Astrocyte (in vitro differentiated cells and primary cell): ENCODE results near the gene DNAJC8. TPM values are rescaled to one million over a fixed set of nuclear protein-coding genes. Genes with fewer than 3 reads are reported as not detected.

Source experiments
- DNase-seq: peaks from one replicate; pipeline ENCODE4 v3.0.0-alpha.2; 2010; ENCODE audit warnings: low read depth
- FAIRE-seq: peaks from 2 replicates; lab custom pipeline; 2011; peaks lifted over from hg19 to GRCh38; lab: Jason Lieb, UNC
- H2AFZ ChIP-seq: 2 replicates; pipeline ENCODE4 v1.6.0; 2012; ENCODE audit warnings: low read depth, low read length, inconsistent platforms
- H3K27ac ChIP-seq: 2 replicates; pipeline ENCODE4 v1.5.1; 2011; ENCODE audit warnings: low read depth, low read length, inconsistent platforms
- H3K27me3 ChIP-seq: 2 replicates; pipeline ENCODE4 v1.6.0; 2011; ENCODE audit warnings: low read length, inconsistent platforms; ENCODE audit not compliant: insufficient read depth
- H3K36me3 ChIP-seq: 2 replicates; pipeline ENCODE4 v1.5.1; 2011; ENCODE audit warnings: low read length, inconsistent platforms; ENCODE audit not compliant: insufficient read depth
- H3K4me1 ChIP-seq: 2 replicates; pipeline ENCODE4 v1.5.1; 2011; ENCODE audit warnings: low read length, inconsistent platforms; ENCODE audit not compliant: insufficient read depth
- H3K4me2 ChIP-seq: 2 replicates; pipeline ENCODE4 v1.6.0; 2012; ENCODE audit warnings: low read length, inconsistent platforms
- H3K4me3 ChIP-seq: 2 replicates; pipeline ENCODE4 v1.5.1; 2011; ENCODE audit warnings: low read depth, mild to moderate bottlenecking, low read length, inconsistent platforms; ENCODE audit not compliant: insufficient read depth
- H3K79me2 ChIP-seq: 2 replicates; pipeline ENCODE4 v1.6.0; 2012; ENCODE audit warnings: mild to moderate bottlenecking, low read length, inconsistent platforms; ENCODE audit not compliant: insufficient read depth
- H3K9ac ChIP-seq: 2 replicates; pipeline ENCODE4 v1.6.0; 2012; ENCODE audit warnings: mild to moderate bottlenecking, low read length, inconsistent platforms
- H3K9me3 ChIP-seq: 2 replicates; pipeline ENCODE4 v1.5.1; 2012; ENCODE audit warnings: low read depth, mild to moderate bottlenecking, low read length, inconsistent platforms; ENCODE audit not compliant: insufficient read depth
- H4K20me1 ChIP-seq: 2 replicates; pipeline ENCODE4 v1.6.0; 2012; ENCODE audit warnings: low read length, inconsistent platforms; ENCODE audit not compliant: insufficient read depth
- H3K27ac Mint-ChIP-seq: one replicate; pipeline ENCODE4 v1.8.0; 2021; ENCODE audit warnings: mild to moderate bottlenecking, mixed read lengths; ENCODE audit not compliant: unreplicated experiment
- H3K27me3 Mint-ChIP-seq: one replicate; pipeline ENCODE4 v1.8.0; 2021; ENCODE audit warnings: low read depth, mixed read lengths; ENCODE audit not compliant: unreplicated experiment
- H3K36me3 Mint-ChIP-seq: one replicate; pipeline ENCODE4 v1.8.0; 2021; ENCODE audit warnings: low read depth, mixed read lengths; ENCODE audit not compliant: unreplicated experiment
- H3K4me1 Mint-ChIP-seq: one replicate; pipeline ENCODE4 v1.8.0; 2021; ENCODE audit warnings: low read depth, mixed read lengths; ENCODE audit not compliant: unreplicated experiment
- H3K4me3 Mint-ChIP-seq: one replicate; pipeline ENCODE4 v1.8.0; 2021; ENCODE audit warnings: mild to moderate bottlenecking, moderate library complexity, mixed read lengths; ENCODE audit not compliant: unreplicated experiment
- H3K9me3 Mint-ChIP-seq: one replicate; pipeline ENCODE4 v1.8.0; 2021; ENCODE audit warnings: mild to moderate bottlenecking, mixed read lengths; ENCODE audit not compliant: unreplicated experiment
- CTCF ChIP-seq: IDR thresholded peaks from 2 replicates; pipeline ENCODE4 v1.5.1; 2011; ENCODE audit warnings: low read depth, mild to moderate bottlenecking, inconsistent platforms, low read length, moderate library complexity; ENCODE audit not compliant: insufficient read depth
- EZH2 ChIP-seq: IDR thresholded peaks from 2 replicates; pipeline ENCODE4 v1.6.1; 2012; ENCODE audit warnings: mild to moderate bottlenecking, low read length, inconsistent platforms; ENCODE audit not compliant: insufficient read depth
- total RNA-seq: library from RNA; stranded (reverse); gene quantifications from 2 replicates; pipeline ENCODE4 v1.2.1, GENCODE V29; 2021

The DNAJC8 gene
- total RNA-seq, 1 donor from 2014 or later = 91.3 TPM

DNA sequence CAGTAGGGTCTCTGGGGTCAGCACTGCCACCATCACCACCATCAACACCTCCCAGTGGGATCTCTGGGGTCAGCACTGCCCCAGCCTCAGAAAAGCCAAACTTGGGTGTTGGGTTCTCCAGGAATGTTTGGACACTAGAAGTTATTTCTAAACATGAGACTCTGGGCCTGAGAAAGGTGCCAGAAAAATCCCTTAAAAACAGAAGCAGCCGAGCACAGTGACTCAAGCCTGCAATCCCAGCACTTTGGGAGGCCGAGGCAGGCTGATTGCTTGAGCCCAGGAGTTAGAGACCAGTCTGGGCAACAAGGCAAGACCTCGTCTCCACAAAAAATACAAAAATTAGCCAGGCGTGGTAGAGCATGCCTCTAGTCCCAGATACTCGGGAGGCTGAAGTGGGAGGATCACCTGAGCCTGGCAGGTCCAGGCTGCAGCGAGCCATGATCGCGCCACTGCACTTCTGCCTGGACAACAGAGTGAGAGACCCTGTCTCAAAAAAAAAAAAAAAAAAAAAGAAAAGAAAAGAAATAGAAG is 56.8 kb downstream of the DNAJC8 start:
- Mint-ChIP-seq H3K36me3 (no peaks in the 10 kb centered on the region), H3K9me3 (no peaks in the 10 kb centered on the region), H3K27me3 (peaks cover 11% of the 10 kb centered on the region), H3K4me1 (peaks cover 14% of the 10 kb centered on the region), H3K4me3 (no peak overlapping the region), H3K27ac (no peak overlapping the region)
- Histone ChIP-seq H2AFZ (no peak overlapping the region), H3K9me3 (no peaks in the 10 kb centered on the region), H3K27me3 (peaks cover 4% of the 10 kb centered on the region), H3K9ac (no peak overlapping the region), H4K20me1 (no peaks in the 10 kb centered on the region), H3K4me1 (no peaks in the 10 kb centered on the region), H3K4me3 (no peak overlapping the region), H3K79me2 (no peaks in the 10 kb centered on the region), H3K27ac (no peak overlapping the region), H3K36me3 (no peaks in the 10 kb centered on the region), H3K4me2 (no peak overlapping the region)
- DNase-seq (no peak), FAIRE-seq (no peak)
- TF ChIP-seq EZH2 (no peak), CTCF (no peak)

DNA sequence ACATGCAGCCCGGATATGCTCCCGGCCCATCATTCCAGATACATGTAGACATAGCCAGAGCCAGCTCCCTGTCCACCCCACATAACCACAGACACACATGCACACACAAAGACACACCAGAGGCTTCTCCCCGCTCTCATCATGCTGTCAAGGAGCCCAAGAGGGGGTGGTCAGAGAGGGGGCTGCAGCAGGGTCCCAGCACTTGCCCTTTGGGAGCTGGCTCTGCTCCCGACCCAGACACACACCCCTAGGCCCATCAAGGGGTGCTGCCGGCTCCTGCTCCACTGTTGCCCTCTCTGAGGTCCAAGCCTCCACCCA is 58.9 kb downstream of the DNAJC8 start:
- Histone ChIP-seq H3K4me3 (no peak overlapping the region), H3K9me3 (no peaks in the 10 kb centered on the region), H3K4me1 (no peaks in the 10 kb centered on the region), H3K27me3 (peaks cover 4% of the 10 kb centered on the region), H3K9ac (no peak overlapping the region), H4K20me1 (no peaks in the 10 kb centered on the region), H3K79me2 (no peaks in the 10 kb centered on the region), H3K27ac (no peak overlapping the region), H3K4me2 (no peak overlapping the region), H2AFZ (peak overlapping the region; percentile 34), H3K36me3 (no peaks in the 10 kb centered on the region)
- Mint-ChIP-seq H3K4me1 (peaks cover 14% of the 10 kb centered on the region), H3K27ac (peak overlapping the region; percentile 15), H3K9me3 (no peaks in the 10 kb centered on the region), H3K36me3 (peaks cover 2% of the 10 kb centered on the region), H3K27me3 (peaks cover 7% of the 10 kb centered on the region), H3K4me3 (peak overlapping the region; percentile 58)
- FAIRE-seq = no peak
- TF ChIP-seq CTCF = no peak
- TF ChIP-seq EZH2 = no peak
- DNase-seq = peak; percentile 45

GRCh38 chr1:28173151-28173979 is 59.5 kb downstream of the DNAJC8 start:
- H3K4me2 ChIP-seq = no peak overlapping the region
- H3K27me3 Mint-ChIP-seq = peaks cover 7% of the 10 kb centered on the region
- peaks cover 14% of the 10 kb centered on the region for H3K4me1 Mint-ChIP-seq
- H4K20me1 ChIP-seq = no peaks in the 10 kb centered on the region
- H3K27ac Mint-ChIP-seq = peak overlapping the region; percentile 64
- no peak overlapping the region for H3K27ac ChIP-seq
- no peaks in the 10 kb centered on the region for H3K4me1 ChIP-seq
- no peak overlapping the region for H3K4me3 ChIP-seq
- no peaks in the 10 kb centered on the region for H3K9me3 Mint-ChIP-seq
- TF ChIP-seq EZH2 = no peak
- TF ChIP-seq CTCF = no peak
- peaks cover 2% of the 10 kb centered on the region for H3K36me3 Mint-ChIP-seq
- H3K36me3 ChIP-seq = no peaks in the 10 kb centered on the region
- no peaks in the 10 kb centered on the region for H3K9me3 ChIP-seq
- FAIRE-seq (no peak), DNase-seq (no peak)
- peak overlapping the region; percentile 58 for H3K4me3 Mint-ChIP-seq
- H3K9ac ChIP-seq = no peak overlapping the region
- peak overlapping the region; percentile 34 for H2AFZ ChIP-seq
- no peaks in the 10 kb centered on the region for H3K79me2 ChIP-seq
- peaks cover 4% of the 10 kb centered on the region for H3K27me3 ChIP-seq
